ENCODE data around the gene MEGF6. TPM values are rescaled to one million over a fixed set of nuclear protein-coding genes. Genes with fewer than 3 reads are reported as not detected.

The MEGF6 gene
- total RNA-seq, 1 donor from 2014 or later = 9.5 TPM

- Histone ChIP-seq H3K36me3 (no peaks in the 10 kb centered on the region), H3K4me1 (no peaks in the 10 kb centered on the region), H3K27me3 (ENCODE audit: low read depth) (peaks cover 80% of the 10 kb centered on the region), H3K4me3 (no peak overlapping the region), H3K27ac (replicated peaks) (no peak overlapping the region), H3K9me3 (replicated peaks) (peaks cover 12% of the 10 kb centered on the region)
- TF ChIP-seq CTCF (IDR thresholded peaks at IDR 0.05; ENCODE audit: borderline replicate concordance) = no peak
- intact Hi-C loops (cut with micrococcal nuclease) = no loop called here
- no peak for DNase-seq
Measured at GRCh38 chr1:3442331-3442730, 169.0 kb downstream of the MEGF6 start.

GRCh38 chr1:3441880-3442279, 169.4 kb downstream of the MEGF6 start:
- no peak for TF ChIP-seq CTCF (IDR thresholded peaks at IDR 0.05; ENCODE audit: borderline replicate concordance)
- peaks cover 10% of the 10 kb centered on the region for H3K9me3 ChIP-seq (replicated peaks)
- no peaks in the 10 kb centered on the region for H3K4me1 ChIP-seq
- peaks cover 80% of the 10 kb centered on the region for H3K27me3 ChIP-seq (ENCODE audit: low read depth)
- H3K27ac ChIP-seq (replicated peaks) = no peak overlapping the region
- intact Hi-C loops (cut with micrococcal nuclease) = no loop called here
- no peaks in the 10 kb centered on the region for H3K36me3 ChIP-seq
- DNase-seq = no peak
- no peak overlapping the region for H3K4me3 ChIP-seq

GRCh38 chr1:3441410-3441847, 169.9 kb downstream of the MEGF6 start:
- intact Hi-C loops (cut with micrococcal nuclease) = no loop called here

GRCh38 chr1:3440711-3441409, 170.4 kb downstream of the MEGF6 start:
- DNase-seq = no peak
- H3K36me3 ChIP-seq = no peaks in the 10 kb centered on the region
- H3K27ac ChIP-seq (replicated peaks) = no peak overlapping the region
- peaks cover 4% of the 10 kb centered on the region for H3K9me3 ChIP-seq (replicated peaks)
- intact Hi-C loops (cut with micrococcal nuclease) = no loop called here
- H3K4me3 ChIP-seq = no peak overlapping the region
- no peak for TF ChIP-seq CTCF (IDR thresholded peaks at IDR 0.05; ENCODE audit: borderline replicate concordance)
- H3K27me3 ChIP-seq (ENCODE audit: low read depth) = peaks cover 79% of the 10 kb centered on the region
- no peaks in the 10 kb centered on the region for H3K4me1 ChIP-seq

More at GRCh38 chr1:3441410-3441847, 169.9 kb downstream of the MEGF6 start:
- TF ChIP-seq CTCF (IDR thresholded peaks at IDR 0.05; ENCODE audit: borderline replicate concordance) = no peak
- no peaks in the 10 kb centered on the region for H3K36me3 ChIP-seq
- no peaks in the 10 kb centered on the region for H3K4me1 ChIP-seq
- no peak overlapping the region for H3K27ac ChIP-seq (replicated peaks)
- H3K27me3 ChIP-seq (ENCODE audit: low read depth) = peaks cover 81% of the 10 kb centered on the region
- peaks cover 9% of the 10 kb centered on the region for H3K9me3 ChIP-seq (replicated peaks)
- no peak for DNase-seq
- H3K4me3 ChIP-seq = no peak overlapping the region

GRCh38 chr1:3440300-3440681, 171.0 kb downstream of the MEGF6 start:
- DNase-seq = no peak
- intact Hi-C loops (cut with micrococcal nuclease) = no loop called here
- no peaks in the 10 kb centered on the region for H3K9me3 ChIP-seq (replicated peaks)
- TF ChIP-seq CTCF (IDR thresholded peaks at IDR 0.05; ENCODE audit: borderline replicate concordance) = no peak
- H3K4me3 ChIP-seq = no peak overlapping the region
- peaks cover 76% of the 10 kb centered on the region for H3K27me3 ChIP-seq (ENCODE audit: low read depth)
- no peaks in the 10 kb centered on the region for H3K36me3 ChIP-seq
- H3K27ac ChIP-seq (replicated peaks) = no peak overlapping the region
- H3K4me1 ChIP-seq = no peaks in the 10 kb centered on the region

Small RNA genes within 50 kb of the gene (microRNA-seq; reads per million reads assigned to microRNA genes)
- not detected for gene MIR551A

Other genes with a start within 250 kb of the MEGF6 start
- 0.52 TPM for gene ARHGEF16, start 156.8 kb downstream of the MEGF6 start, total RNA-seq
- 54.0 TPM for gene TPRG1L, start 13.5 kb upstream of the MEGF6 start, total RNA-seq
- 12.7 TPM for gene WRAP73, start 38.6 kb upstream of the MEGF6 start, total RNA-seq
- 0.05 TPM for gene TP73, start 41.0 kb upstream of the MEGF6 start, total RNA-seq
- 0.08 TPM for gene CCDC27, start 140.9 kb upstream of the MEGF6 start, total RNA-seq
- gene SMIM1, start 161.2 kb upstream of the MEGF6 start, total RNA-seq = 13.9 TPM
- 58.2 TPM for gene LRRC47, start 185.0 kb upstream of the MEGF6 start, total RNA-seq
- gene CEP104, start 245.7 kb upstream of the MEGF6 start, total RNA-seq = 32.2 TPM
- 3.3 TPM for gene DFFB, start 246.0 kb upstream of the MEGF6 start, total RNA-seq